H1 (cell line): ENCODE measurements around the gene SERINC5.

Experiments
- ASH2L ChIP-seq: fragments of 200-600, 300-600 bp; sonication (generic); IDR thresholded peaks from one replicate; pipeline ENCODE4 v1.7.1; 2017; ENCODE audit warnings: low read length
- CBX5 ChIP-seq: fragments of 300-800, 300-1000 bp; sonication (generic); IDR thresholded peaks from 2 replicates; pipeline ENCODE4 v1.7.1; 2016; ENCODE audit warnings: antibody characterized with exemption, low read length, low read depth
- CHD2 ChIP-seq: IDR thresholded peaks from 2 replicates; pipeline ENCODE4 v1.6.1; 2012; ENCODE audit warnings: low read length, improper control_type of control experiment
- EGR1 ChIP-seq: IDR thresholded peaks from 2 replicates; pipeline ENCODE4 v1.6.1; 2011; ENCODE audit warnings: low read depth, low read length, borderline replicate concordance
- EZH2 ChIP-seq: fragments of 200-600 bp; sonication (generic); IDR thresholded peaks from 2 replicates; pipeline ENCODE4 v1.7.1; 2012; ENCODE audit warnings: low read depth, mild to moderate bottlenecking, moderate library complexity, low read length, inconsistent platforms; ENCODE audit not compliant: severe bottlenecking
- HDAC2 ChIP-seq, 2 experiments: fragments of 300-600 bp in 1 of 2; sonication (generic) in 1 of 2; IDR thresholded peaks; 2 replicates each; pipeline ENCODE4 v1.6.1; 2011 to 2012; ENCODE audit warnings: low read depth in 2 of 2, low read length in 2 of 2, mild to moderate bottlenecking in 2 of 2, moderate library complexity in 2 of 2, borderline replicate concordance in 1 of 2, inconsistent platforms in 1 of 2
- HDAC6 ChIP-seq: IDR thresholded peaks from one replicate; pipeline ENCODE4 v1.7.1; 2012; ENCODE audit warnings: low read depth, mild to moderate bottlenecking, inconsistent platforms, low read length, moderate library complexity
- JUND ChIP-seq: IDR thresholded peaks from 2 replicates; pipeline ENCODE4 v1.6.1; 2011; ENCODE audit warnings: mild to moderate bottlenecking, improper control_type of control experiment, low read length
- RAD21 ChIP-seq, 2 experiments: IDR thresholded peaks in 1 of 2; conservative IDR thresholded peaks in 1 of 2; 2 replicates each; pipeline ENCODE4 v1.6.1; 2011; ENCODE audit warnings: low read depth in 2 of 2, low read length in 2 of 2, improper control_type of control experiment in 1 of 2, inconsistent platforms in 1 of 2, mild to moderate bottlenecking in 1 of 2, moderate library complexity in 1 of 2
- SRF ChIP-seq: IDR thresholded peaks from 2 replicates; pipeline ENCODE4 v1.6.1; 2011; ENCODE audit warnings: mild to moderate bottlenecking, low read depth, low read length, moderate library complexity
- TAF1 ChIP-seq: IDR thresholded peaks from 2 replicates; pipeline ENCODE4 v1.6.1; 2011; ENCODE audit warnings: mild to moderate bottlenecking, low read depth, low read length
- TBP ChIP-seq: IDR thresholded peaks from 2 replicates; pipeline ENCODE4 v1.6.1; 2011; ENCODE audit warnings: low read depth, low read length, improper control_type of control experiment
- TF ChIP-seq, protein P1 (sequence below): IDR thresholded peaks from 2 replicates; pipeline ENCODE4 v1.6.1; 2012; ENCODE audit warnings: inconsistent platforms
- TF ChIP-seq, protein P2 (sequence below), 3 experiments: IDR thresholded peaks; 1 replicate in 2 of 3; 2 replicates in 1 of 3; pipeline versions ENCODE4 v1.5.1 to v1.6.1; 2011; ENCODE audit warnings: low read length in 3 of 3, mild to moderate bottlenecking in 3 of 3, inconsistent platforms in 2 of 3, low read depth in 1 of 3, moderate library complexity in 1 of 3; ENCODE audit not compliant: insufficient read depth in 1 of 3; ENCODE audit errors: control extremely low read depth in 1 of 3

DNA sequence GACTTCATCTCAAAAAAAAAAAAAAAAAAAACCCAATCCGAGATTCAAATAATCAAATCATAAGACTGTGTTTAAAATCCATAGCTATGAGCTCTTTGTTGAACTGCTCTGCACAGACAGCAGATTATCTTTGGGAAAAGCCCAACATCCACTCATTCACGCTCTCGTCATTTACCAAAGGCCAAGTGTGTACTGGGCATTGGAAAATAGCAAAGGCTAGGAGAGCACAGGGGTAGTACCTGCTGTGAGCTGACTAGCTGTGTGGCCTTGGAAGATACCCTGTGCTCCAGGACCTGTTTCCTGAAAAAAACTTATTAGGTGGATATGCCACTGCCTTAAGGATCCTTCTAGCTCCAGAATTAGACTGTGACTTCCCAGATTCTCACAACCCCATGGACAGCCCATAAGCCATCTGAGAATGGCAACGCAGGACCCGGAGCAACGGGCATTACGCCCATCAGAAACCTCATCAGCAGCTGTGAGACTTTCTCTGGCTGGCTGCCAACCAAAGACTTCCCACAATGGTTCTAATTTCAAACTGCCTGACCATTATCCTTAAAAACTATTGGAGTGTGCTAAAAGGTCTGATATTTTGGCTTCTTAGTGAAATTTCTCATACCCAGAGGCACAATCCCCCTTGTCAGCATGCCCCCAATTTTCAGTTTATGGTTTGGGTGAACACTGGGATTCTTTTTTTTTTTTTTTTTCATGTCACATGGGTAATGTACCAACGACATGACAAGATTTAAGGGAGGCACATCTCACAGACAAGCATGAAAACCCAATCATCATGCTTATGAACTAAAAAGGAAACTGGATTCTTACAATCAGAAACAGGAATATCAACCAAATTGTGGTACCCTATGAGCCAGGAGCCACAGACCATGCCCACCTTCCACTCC, 16.8 kb downstream of the SERINC5 start:
- no peak for TF ChIP-seq RAD21 (IDR thresholded peaks at IDR 0.05 in 1 of 2, conservative IDR thresholded peaks at IDR 0.05 in 1 of 2; ENCODE audit: low read depth in 2 of 2, low read length in 2 of 2)
- TF ChIP-seq TBP, result no peak
- TF ChIP-seq CHD2, result no peak
- TF ChIP-seq, protein P1, sequence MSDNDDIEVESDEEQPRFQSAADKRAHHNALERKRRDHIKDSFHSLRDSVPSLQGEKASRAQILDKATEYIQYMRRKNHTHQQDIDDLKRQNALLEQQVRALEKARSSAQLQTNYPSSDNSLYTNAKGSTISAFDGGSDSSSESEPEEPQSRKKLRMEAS, result no peak
- no peak for TF ChIP-seq HDAC6
- TF ChIP-seq EGR1, result no peak
- TF ChIP-seq, protein P2, sequence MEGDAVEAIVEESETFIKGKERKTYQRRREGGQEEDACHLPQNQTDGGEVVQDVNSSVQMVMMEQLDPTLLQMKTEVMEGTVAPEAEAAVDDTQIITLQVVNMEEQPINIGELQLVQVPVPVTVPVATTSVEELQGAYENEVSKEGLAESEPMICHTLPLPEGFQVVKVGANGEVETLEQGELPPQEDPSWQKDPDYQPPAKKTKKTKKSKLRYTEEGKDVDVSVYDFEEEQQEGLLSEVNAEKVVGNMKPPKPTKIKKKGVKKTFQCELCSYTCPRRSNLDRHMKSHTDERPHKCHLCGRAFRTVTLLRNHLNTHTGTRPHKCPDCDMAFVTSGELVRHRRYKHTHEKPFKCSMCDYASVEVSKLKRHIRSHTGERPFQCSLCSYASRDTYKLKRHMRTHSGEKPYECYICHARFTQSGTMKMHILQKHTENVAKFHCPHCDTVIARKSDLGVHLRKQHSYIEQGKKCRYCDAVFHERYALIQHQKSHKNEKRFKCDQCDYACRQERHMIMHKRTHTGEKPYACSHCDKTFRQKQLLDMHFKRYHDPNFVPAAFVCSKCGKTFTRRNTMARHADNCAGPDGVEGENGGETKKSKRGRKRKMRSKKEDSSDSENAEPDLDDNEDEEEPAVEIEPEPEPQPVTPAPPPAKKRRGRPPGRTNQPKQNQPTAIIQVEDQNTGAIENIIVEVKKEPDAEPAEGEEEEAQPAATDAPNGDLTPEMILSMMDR (IDR thresholded peaks at IDR 0.05; ENCODE audit: control extremely low read depth in 1 of 3, insufficient read depth in 1 of 3, low read depth in 1 of 3, low read length in 3 of 3), result no peak
- TF ChIP-seq TAF1, result no peak
- TF ChIP-seq HDAC2 (IDR thresholded peaks at IDR 0.05; ENCODE audit: borderline replicate concordance in 1 of 2, low read depth in 2 of 2, low read length in 2 of 2), result no peak
- TF ChIP-seq SRF, result no peak
- no peak for TF ChIP-seq EZH2
- no peak for TF ChIP-seq ASH2L
- TF ChIP-seq CBX5, result no peak
- no peak for TF ChIP-seq JUND
